Activated CD8-positive, alpha-beta T cell treated with anti-CD3 and anti-CD28 coated beads for 36 hours (primary cell): ENCODE data around the gene GPR180. TPM values are rescaled to one million over a fixed set of nuclear protein-coding genes. Genes with fewer than 3 reads are reported as not detected.
A peak's percentile ranks its signal among the peaks of the same experiment; 100 is the strongest.

Experiments
- ATAC-seq: fragments of 200-7000 bp; cut with Tn5 transposase; one replicate; pipeline ENCODE4 v1.10.0; 2021; ENCODE audit warnings: mild to moderate bottlenecking, moderate library complexity
- CTCF ChIA-PET: fragments of 350-600 bp; sonication (Branson Sonifier 250); formaldehyde crosslinking; loops from one replicate; lab custom pipeline; 2021; ENCODE audit warnings: antibody characterized with exemption; lab: Charles Lee
- POLR2A ChIA-PET: fragments of 350-600 bp; sonication (Branson Sonifier 250); formaldehyde crosslinking; loops from one replicate; lab custom pipeline; 2021; ENCODE audit warnings: antibody characterized with exemption; lab: Charles Lee
- DNase-seq: peaks from one replicate; pipeline ENCODE4 v3.0.0-alpha.2; 2020
- H3K27ac Mint-ChIP-seq: one replicate; pipeline ENCODE4 v1.8.0; 2021; ENCODE audit warnings: mild to moderate bottlenecking, mixed read lengths
- H3K27me3 Mint-ChIP-seq: one replicate; pipeline ENCODE4 v1.8.0; 2021; ENCODE audit warnings: mixed read lengths
- H3K36me3 Mint-ChIP-seq: one replicate; pipeline ENCODE4 v1.8.0; 2021; ENCODE audit warnings: low read depth, mixed read lengths
- H3K4me1 Mint-ChIP-seq: one replicate; pipeline ENCODE4 v1.8.0; 2021; ENCODE audit warnings: low read depth, mixed read lengths
- H3K4me3 Mint-ChIP-seq: one replicate; pipeline ENCODE4 v1.8.0; 2021; ENCODE audit warnings: mild to moderate bottlenecking, moderate library complexity, mixed read lengths
- H3K9me3 Mint-ChIP-seq: one replicate; pipeline ENCODE4 v1.8.0; 2021; ENCODE audit warnings: mixed read lengths
- intact Hi-C: fragments of 100-400 bp; cut with micrococcal nuclease; formaldehyde crosslinking; loops from one replicate; pipeline ENCODE4 v1.10.0; 2022
- total RNA-seq, 2 experiments: library from RNA; stranded (reverse); gene quantifications; one replicate each; pipeline ENCODE4 v1.2.3, GENCODE V29; 2021
- TF ChIP-seq, protein P1 (sequence below): fragments of 200-600 bp; IDR thresholded peaks from one replicate; pipeline ENCODE4 v1.8.0; 2022; ENCODE audit warnings: antibody characterized with exemption, mild to moderate bottlenecking

GPR180 gene
- total RNA-seq, 2 experiments from 2014 or later: 7.5 to 7.7 TPM

DNA sequence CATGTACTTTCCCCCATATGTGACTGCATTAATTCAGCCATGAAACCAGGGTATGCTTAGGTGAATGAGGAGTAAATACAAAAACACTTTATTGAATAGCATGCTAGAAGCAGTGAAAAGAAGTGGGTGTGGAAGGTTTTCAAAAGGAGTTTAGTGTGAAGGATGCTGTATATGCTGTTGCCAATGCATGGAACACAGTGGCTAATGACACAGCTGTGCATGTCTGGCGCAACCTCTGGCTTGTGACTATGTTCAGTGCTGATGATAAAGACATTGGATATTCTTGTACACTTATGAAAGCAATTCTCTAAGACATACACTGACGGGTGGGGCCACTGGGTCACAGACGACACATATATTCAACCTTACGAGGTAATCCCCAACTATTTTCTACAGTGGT is 55.5 kb downstream of the GPR180 start:
- CTCF ChIA-PET: interaction anchor here (1.1 kb wide), 1 partner anchor 37 kb away, joined by 3 read pairs; no protein-coding TSS in a partner anchor
- intact Hi-C loops: no loop called here
- TF ChIP-seq, protein P1, sequence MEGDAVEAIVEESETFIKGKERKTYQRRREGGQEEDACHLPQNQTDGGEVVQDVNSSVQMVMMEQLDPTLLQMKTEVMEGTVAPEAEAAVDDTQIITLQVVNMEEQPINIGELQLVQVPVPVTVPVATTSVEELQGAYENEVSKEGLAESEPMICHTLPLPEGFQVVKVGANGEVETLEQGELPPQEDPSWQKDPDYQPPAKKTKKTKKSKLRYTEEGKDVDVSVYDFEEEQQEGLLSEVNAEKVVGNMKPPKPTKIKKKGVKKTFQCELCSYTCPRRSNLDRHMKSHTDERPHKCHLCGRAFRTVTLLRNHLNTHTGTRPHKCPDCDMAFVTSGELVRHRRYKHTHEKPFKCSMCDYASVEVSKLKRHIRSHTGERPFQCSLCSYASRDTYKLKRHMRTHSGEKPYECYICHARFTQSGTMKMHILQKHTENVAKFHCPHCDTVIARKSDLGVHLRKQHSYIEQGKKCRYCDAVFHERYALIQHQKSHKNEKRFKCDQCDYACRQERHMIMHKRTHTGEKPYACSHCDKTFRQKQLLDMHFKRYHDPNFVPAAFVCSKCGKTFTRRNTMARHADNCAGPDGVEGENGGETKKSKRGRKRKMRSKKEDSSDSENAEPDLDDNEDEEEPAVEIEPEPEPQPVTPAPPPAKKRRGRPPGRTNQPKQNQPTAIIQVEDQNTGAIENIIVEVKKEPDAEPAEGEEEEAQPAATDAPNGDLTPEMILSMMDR: no peak
- Mint-ChIP-seq H3K36me3 (no peaks in the 10 kb centered on the region), H3K9me3 (no peaks in the 10 kb centered on the region), H3K4me3 (no peak overlapping the region), H3K27ac (no peak overlapping the region), H3K27me3 (peaks cover 15% of the 10 kb centered on the region), H3K4me1 (peaks cover 9% of the 10 kb centered on the region)
- DNase-seq (peak; percentile 23), ATAC-seq (peak; percentile 61)
- POLR2A ChIA-PET: no interaction called here

DNA sequence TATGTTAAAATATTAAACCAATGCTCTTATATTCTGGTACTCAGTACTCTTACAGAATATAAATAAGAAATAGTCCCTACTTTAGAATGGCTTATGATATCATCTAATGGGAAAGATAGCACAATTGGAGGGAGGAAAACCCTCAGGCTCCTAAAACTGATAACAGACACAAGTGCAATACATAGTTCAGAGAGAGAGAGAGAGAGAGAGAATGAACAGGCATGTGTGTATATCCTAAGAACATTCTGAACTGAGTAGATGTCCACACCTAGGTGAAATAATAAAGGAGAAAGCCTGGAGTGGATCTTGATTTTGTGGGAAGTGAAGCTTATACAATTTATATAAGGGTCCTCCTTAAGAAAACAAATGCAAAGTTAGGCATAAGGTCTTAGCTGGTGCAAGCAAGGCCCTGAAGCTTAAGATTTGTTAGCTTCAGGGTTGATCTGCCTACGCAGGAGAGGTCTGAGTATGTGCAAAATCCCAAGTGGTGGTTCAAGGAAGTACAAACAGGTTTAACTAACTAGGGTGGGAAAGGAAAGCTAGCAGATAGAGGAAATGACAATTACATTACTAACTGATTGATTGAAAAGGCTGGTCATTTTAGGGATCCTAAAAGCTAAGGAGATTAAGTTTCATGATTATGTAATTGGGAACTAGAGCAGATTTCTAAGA is 57.4 kb downstream of the GPR180 start:
- H3K27ac Mint-ChIP-seq: no peak overlapping the region
- ChIA-PET CTCF (interaction anchor here (0.7 to 3.0 kb wide), 10 partner anchors 9 to 745 kb away, joined by 3 to 11 read pairs (median 8); no protein-coding TSS in a partner anchor), POLR2A (no interaction called here)
- no peaks in the 10 kb centered on the region for H3K36me3 Mint-ChIP-seq
- TF ChIP-seq, protein P1: no peak
- no peaks in the 10 kb centered on the region for H3K9me3 Mint-ChIP-seq
- peaks cover 28% of the 10 kb centered on the region for H3K27me3 Mint-ChIP-seq
- H3K4me3 Mint-ChIP-seq: no peak overlapping the region
- DNase-seq (no peak), ATAC-seq (no peak)
- peaks cover 20% of the 10 kb centered on the region for H3K4me1 Mint-ChIP-seq
- intact Hi-C loops: no loop called here

GRCh38 chr13:94659598-94659946 is 57.9 kb downstream of the GPR180 start:
- Mint-ChIP-seq H3K4me1 (peaks cover 20% of the 10 kb centered on the region), H3K9me3 (no peaks in the 10 kb centered on the region), H3K27me3 (peaks cover 29% of the 10 kb centered on the region), H3K27ac (no peak overlapping the region), H3K4me3 (no peak overlapping the region), H3K36me3 (no peaks in the 10 kb centered on the region)
- TF ChIP-seq, protein P1: no peak
- intact Hi-C loops: no loop called here
- ChIA-PET POLR2A (interaction anchor here (1.4 kb wide), 1 partner anchor 10 kb away, joined by 4 read pairs; no protein-coding TSS in a partner anchor), CTCF (interaction anchor here (0.7 to 3.0 kb wide), 10 partner anchors 9 to 745 kb away, joined by 3 to 11 read pairs (median 8); no protein-coding TSS in a partner anchor)
- ATAC-seq (no peak), DNase-seq (no peak)

GRCh38 chr13:94660695-94661326 is 59.2 kb downstream of the GPR180 start:
- TF ChIP-seq, protein P1: peak; percentile 17
- CTCF ChIA-PET: interaction anchor here (0.7 to 3.0 kb wide), 10 partner anchors 8 to 743 kb away, joined by 3 to 11 read pairs (median 5); no protein-coding TSS in a partner anchor
- Mint-ChIP-seq H3K36me3 (no peaks in the 10 kb centered on the region), H3K4me3 (no peak overlapping the region), H3K27me3 (peaks cover 32% of the 10 kb centered on the region), H3K4me1 (peaks cover 20% of the 10 kb centered on the region), H3K9me3 (no peaks in the 10 kb centered on the region), H3K27ac (no peak overlapping the region)
- DNase-seq: peak; percentile 39
- POLR2A ChIA-PET: interaction anchor here (1.4 kb wide), 1 partner anchor 9 kb away, joined by 4 read pairs; no protein-coding TSS in a partner anchor
- intact Hi-C loops: loop anchor here (2.0 kb wide), 1 partner anchor 50 kb away; no protein-coding TSS in a partner anchor
- no peak for ATAC-seq
